ENCODE results near the gene FKBP6.
"Not testable (repeated sequence)": the region's sequence is repeated elsewhere in the genome, so short reads cannot be mapped to it uniquely, and the experiment has no call there.

Gene FKBP6

GRCh38 chr7:73356159-73356558 lies 28.2 kb downstream of the FKBP6 start:
- no peak for DNase-seq (ENCODE audit: low read depth in 2 of 2)

GRCh38 chr7:73358590-73359275 lies 30.8 kb downstream of the FKBP6 start:
- no peak for DNase-seq (ENCODE audit: low read depth in 2 of 2)

- DNase-seq (ENCODE audit: low read depth in 2 of 2), result no peak
Measured at GRCh38 chr7:73359306-73359705, 31.3 kb downstream of the FKBP6 start.

- no peak for DNase-seq (ENCODE audit: low read depth in 2 of 2)
Measured at GRCh38 chr7:73359746-73360375, 31.9 kb downstream of the FKBP6 start.

- not testable (repeated sequence) for DNase-seq (ENCODE audit: low read depth in 2 of 2)
Measured at GRCh38 chr7:73360590-73360989, 32.6 kb downstream of the FKBP6 start.

GRCh38 chr7:73363225-73364005 lies 35.5 kb downstream of the FKBP6 start:
- no peak for DNase-seq (ENCODE audit: low read depth in 2 of 2)

- DNase-seq (ENCODE audit: low read depth in 2 of 2), result no peak
Measured at GRCh38 chr7:73364006-73364728, 36.2 kb downstream of the FKBP6 start.

- DNase-seq (ENCODE audit: low read depth in 2 of 2), result no peak
Measured at GRCh38 chr7:73366127-73366526, 38.2 kb downstream of the FKBP6 start.

GRCh38 chr7:73366990-73367389 lies 39.0 kb downstream of the FKBP6 start:
- no peak for DNase-seq (ENCODE audit: low read depth in 2 of 2)

- DNase-seq (ENCODE audit: low read depth in 2 of 2), result no peak
Measured at GRCh38 chr7:73369009-73369408, 41.0 kb downstream of the FKBP6 start.

- DNase-seq (ENCODE audit: low read depth in 2 of 2), result no peak
Measured at GRCh38 chr7:73369622-73370021, 41.7 kb downstream of the FKBP6 start.

GRCh38 chr7:73373741-73374140 lies 45.8 kb downstream of the FKBP6 start:
- DNase-seq (ENCODE audit: low read depth in 2 of 2), result no peak

- not testable (repeated sequence) for DNase-seq (ENCODE audit: low read depth in 2 of 2)
Measured at GRCh38 chr7:73376262-73376661, 48.3 kb downstream of the FKBP6 start.

GRCh38 chr7:73376671-73377412 lies 48.9 kb downstream of the FKBP6 start:
- no peak for DNase-seq (ENCODE audit: low read depth in 2 of 2)

GRCh38 chr7:73377413-73378200 lies 49.6 kb downstream of the FKBP6 start:
- not testable (repeated sequence) for DNase-seq (ENCODE audit: low read depth in 2 of 2)

- no peak for DNase-seq (ENCODE audit: low read depth in 2 of 2)
Measured at GRCh38 chr7:73382934-73383503, 55.1 kb downstream of the FKBP6 start.

- DNase-seq (ENCODE audit: low read depth in 2 of 2), result no peak
Measured at GRCh38 chr7:73387221-73387828, 59.4 kb downstream of the FKBP6 start.

- DNase-seq (ENCODE audit: low read depth in 2 of 2), result no peak
Measured at GRCh38 chr7:73387908-73388414, 60.0 kb downstream of the FKBP6 start.

- DNase-seq (ENCODE audit: low read depth in 2 of 2), result no peak
Measured at GRCh38 chr7:73391396-73391795, 63.4 kb downstream of the FKBP6 start.

- DNase-seq (ENCODE audit: low read depth in 2 of 2), result no peak
Measured at GRCh38 chr7:73394422-73394821, 66.5 kb downstream of the FKBP6 start.
